GM12878 (cell line): ENCODE measurements around the gene AKNA. TPM values are rescaled to one million over a fixed set of nuclear protein-coding genes. Genes with fewer than 3 reads are reported as not detected.

Experiments
- ATF7 ChIP-seq: fragments of 450-650 bp; IDR thresholded peaks from 2 replicates; pipeline ENCODE4 v1.6.1; 2016; ENCODE audit warnings: low read depth, mild to moderate bottlenecking
- BCL11A ChIP-seq: IDR thresholded peaks from 2 replicates; pipeline ENCODE4 v1.6.1; 2011; ENCODE audit warnings: low read depth, low read length
- CHD4 ChIP-seq: fragments of 200-600 bp; sonication (generic); IDR thresholded peaks from 2 replicates; pipeline ENCODE4 v1.6.1; 2016; ENCODE audit warnings: mild to moderate bottlenecking
- CREM ChIP-seq: IDR thresholded peaks from 2 replicates; pipeline ENCODE4 v1.6.1; 2014; ENCODE audit warnings: antibody characterized with exemption, low read depth
- E4F1 ChIP-seq: fragments of 450-650 bp; IDR thresholded peaks from 2 replicates; pipeline ENCODE4 v1.6.1; 2018; ENCODE audit warnings: borderline replicate concordance, mild to moderate bottlenecking; ENCODE audit not compliant: partially characterized antibody
- EED ChIP-seq: sonication (generic); IDR thresholded peaks from 2 replicates; pipeline ENCODE4 v1.6.1; 2016; ENCODE audit warnings: antibody characterized with exemption, low read depth
- EP300 ChIP-seq, 2 experiments: fragments of 150-350 bp in 1 of 2; IDR thresholded peaks; 2 replicates each; pipeline ENCODE4 v1.6.1; 2011 to 2012; ENCODE audit warnings: low read depth in 2 of 2, low read length in 2 of 2, borderline replicate concordance in 1 of 2, improper control_type of control experiment in 1 of 2, inconsistent platforms in 1 of 2; ENCODE audit not compliant: control insufficient read depth in 1 of 2
- HSF1 ChIP-seq: fragments of 150-350 bp; IDR thresholded peaks from 2 replicates; pipeline ENCODE4 v1.6.1; 2014; ENCODE audit warnings: mild to moderate bottlenecking, low read depth, low read length
- KDM1A ChIP-seq: fragments of 200-600 bp; sonication (generic); IDR thresholded peaks from 2 replicates; pipeline ENCODE4 v1.6.1; 2016; ENCODE audit warnings: borderline replicate concordance
- MTA2 ChIP-seq: fragments of 450-650 bp; IDR thresholded peaks from 2 replicates; pipeline ENCODE4 v1.6.1; 2016; ENCODE audit warnings: low read depth, mild to moderate bottlenecking, moderate library complexity
- NBN ChIP-seq: fragments of 450-650 bp; IDR thresholded peaks from 2 replicates; pipeline ENCODE4 v1.6.1; 2016
- NR2C2 ChIP-seq: IDR thresholded peaks from 2 replicates; pipeline ENCODE4 v1.6.1; 2011; ENCODE audit warnings: borderline replicate concordance, low read depth; ENCODE audit not compliant: control insufficient read depth, insufficient read length
- PAX8 ChIP-seq: fragments of 450-650 bp; IDR thresholded peaks from 2 replicates; pipeline ENCODE4 v1.6.1; 2017; ENCODE audit warnings: mild to moderate bottlenecking, moderate library complexity
- POU2F2 ChIP-seq: IDR thresholded peaks from 3 replicates; pipeline ENCODE4 v1.6.1; 2011; ENCODE audit warnings: low read depth, mild to moderate bottlenecking, low read length, borderline replicate concordance
- RAD21 ChIP-seq: IDR thresholded peaks from 2 replicates; pipeline ENCODE4 v1.6.1; 2011; ENCODE audit warnings: mild to moderate bottlenecking, low read depth, low read length, moderate library complexity; ENCODE audit not compliant: insufficient read depth
- RB1 ChIP-seq: fragments of 450-650 bp; formaldehyde crosslinking; IDR thresholded peaks from 2 replicates; pipeline ENCODE4 v1.6.1; 2017; ENCODE audit warnings: mild to moderate bottlenecking, borderline replicate concordance
- RBBP5 ChIP-seq: fragments of 200-600 bp; sonication (generic); conservative IDR thresholded peaks from 2 replicates; pipeline ENCODE4 v1.6.1; 2016
- RELA ChIP-seq: fragments of 450-650 bp; IDR thresholded peaks from 2 replicates; pipeline ENCODE4 v1.8.0; 2014; ENCODE audit warnings: borderline replicate concordance; ENCODE audit not compliant: partially characterized antibody
- SIN3A ChIP-seq: IDR thresholded peaks from 2 replicates; pipeline ENCODE4 v1.6.1; 2012; ENCODE audit warnings: low read depth, low read length, improper control_type of control experiment
- SMC3 ChIP-seq: IDR thresholded peaks from 2 replicates; pipeline ENCODE4 v1.6.1; 2011; ENCODE audit warnings: low read length, improper control_type of control experiment, borderline replicate concordance
- SUZ12 ChIP-seq: fragments of 200-600 bp; sonication (generic); IDR thresholded peaks from one replicate; pipeline ENCODE4 v1.6.1; 2018; ENCODE audit warnings: antibody characterized with exemption, mild to moderate bottlenecking; ENCODE audit not compliant: unreplicated experiment
- TCF12 ChIP-seq: IDR thresholded peaks from 2 replicates; pipeline ENCODE4 v1.6.1; 2011; ENCODE audit warnings: low read depth, mild to moderate bottlenecking, low read length
- ZNF217 ChIP-seq: fragments of 450-650 bp; IDR thresholded peaks from 2 replicates; pipeline ENCODE4 v1.6.1; 2017; ENCODE audit warnings: antibody characterized with exemption, mild to moderate bottlenecking
- ZSCAN29 ChIP-seq: fragments of 450-650 bp; IDR thresholded peaks from 2 replicates; pipeline ENCODE4 v1.6.1; 2017; ENCODE audit warnings: mild to moderate bottlenecking, moderate library complexity
- ZZZ3 ChIP-seq: IDR thresholded peaks from 2 replicates; pipeline ENCODE4 v1.6.1; 2011; ENCODE audit warnings: low read depth; ENCODE audit not compliant: control insufficient read depth, insufficient read length
- polyA plus RNA-seq, 11 experiments: library from polyadenylated mRNA; depleted of rRNA in 4 of 11; unstranded in 6 of 11; stranded (reverse) in 5 of 11; fragments of >200 nt; fragmentation: Nextera tagmentation in 4 of 11; fragmentation: Illumina TruSeq in 1 of 11; extraction: Ambion mirVana in 4 of 11; extraction: Trizol in 1 of 11; gene quantifications; 1 replicate in 1 of 11; 2 replicates in 10 of 11; pipeline versions ENCODE4 v1.2.1 to v1.2.3, GENCODE V29; 2011 to 2016; ENCODE audit warnings: inconsistent platforms in 2 of 11, missing spikeins in 2 of 11, low read depth in 1 of 11
- total RNA-seq, 4 experiments: library from RNA; depleted of rRNA in 3 of 4; stranded (reverse); fragments of >200 nt in 3 of 4; fragmentation: Illumina TruSeq in 1 of 4; extraction: Trizol in 1 of 4; gene quantifications; 2 replicates each; pipeline versions ENCODE4 v1.2.1 to v1.2.3, GENCODE V29; 2013 to 2021
- TF ChIP-seq, protein P1 (sequence below), 3 experiments: IDR thresholded peaks in 2 of 3; conservative IDR thresholded peaks in 1 of 3; 2 replicates each; pipeline ENCODE4 v1.5.1; 2011; ENCODE audit warnings: low read depth in 3 of 3, low read length in 3 of 3, mild to moderate bottlenecking in 3 of 3, control low read depth in 2 of 3, moderate library complexity in 2 of 3, inconsistent platforms in 1 of 3, mixed read lengths in 1 of 3; ENCODE audit not compliant: control insufficient read depth in 2 of 3, insufficient read depth in 1 of 3; ENCODE audit errors: extremely low read depth in 1 of 3

The AKNA gene
- total and polyA plus RNA-seq, 10 of the 15 experiments (the other 5 are each of a cell fraction or from before 2014, with no cell fraction given), result 1.6 to 132 (median 35.3) TPM

DNA sequence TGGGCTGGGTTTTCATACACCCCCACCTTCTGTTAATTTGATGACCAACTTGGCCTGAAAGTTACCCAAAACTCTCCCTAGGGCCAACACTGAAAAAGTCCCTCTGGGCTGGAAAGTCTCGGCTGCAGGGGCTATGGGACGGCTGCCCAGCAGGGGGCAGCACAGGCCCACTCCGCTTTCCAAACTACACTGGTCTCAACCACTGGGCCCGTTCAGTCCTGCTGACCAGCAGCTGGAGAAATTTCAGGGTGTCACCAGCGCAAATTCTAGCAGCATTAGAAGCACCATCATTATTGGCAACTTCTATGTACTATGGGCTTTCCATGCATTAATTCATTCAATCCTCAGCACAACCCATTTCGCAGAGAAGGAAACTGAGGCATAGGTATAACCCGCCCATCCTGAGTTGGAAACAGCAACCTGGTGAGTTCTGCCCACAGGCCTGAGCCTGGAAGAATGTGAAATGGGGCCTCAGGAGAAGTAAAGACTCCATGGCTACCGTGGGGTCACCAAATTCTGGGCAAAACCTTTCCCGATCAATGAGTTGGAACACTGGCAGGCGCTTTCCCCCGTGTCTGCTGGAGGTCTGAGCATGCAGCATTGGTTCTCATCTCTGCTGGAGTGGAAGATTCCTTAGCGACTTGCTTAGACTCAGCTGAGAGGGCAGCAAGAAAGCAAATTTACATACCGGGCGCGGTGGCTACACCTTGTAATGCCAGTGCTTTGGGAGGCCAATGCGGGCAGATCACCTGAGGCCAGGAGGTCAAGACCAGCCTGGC is 48.5 kb downstream of the AKNA start (continued):
- TF ChIP-seq SMC3 (peak; percentile 82; the same call in 1 of the 2 replicates), EED (no peak), TCF12 (no peak), HSF1 (no peak), SIN3A (no peak), CHD4 (no peak), RAD21 (peak; percentile 75), EP300 (IDR thresholded peaks at IDR 0.05; ENCODE audit: borderline replicate concordance in 1 of 2, control insufficient read depth in 1 of 2, low read depth in 2 of 2, low read length in 2 of 2) (0 out of 4 replicates have a peak, but pooled peaks of 1 of the 2 experiments have one; percentile 35), ZZZ3 (no peak), SUZ12 (no peak), RB1 (peak; percentile 55; the same call in 1 of the 2 replicates), E4F1 (no peak), POU2F2 (no peak), KDM1A (no peak), ZSCAN29 (no peak), CREM (no peak), MTA2 (0 out of 2 replicates have a peak, but pooled peaks have one; percentile 25), PAX8 (no peak), NR2C2 (no peak), NBN (peak; percentile 42; the same call in 1 of the 2 replicates), RELA (peak; percentile 42), ATF7 (no peak), ZNF217 (0 out of 2 replicates have a peak, but pooled peaks have one; percentile 42), BCL11A (no peak), RBBP5 (no peak)
- TF ChIP-seq, protein P1, sequence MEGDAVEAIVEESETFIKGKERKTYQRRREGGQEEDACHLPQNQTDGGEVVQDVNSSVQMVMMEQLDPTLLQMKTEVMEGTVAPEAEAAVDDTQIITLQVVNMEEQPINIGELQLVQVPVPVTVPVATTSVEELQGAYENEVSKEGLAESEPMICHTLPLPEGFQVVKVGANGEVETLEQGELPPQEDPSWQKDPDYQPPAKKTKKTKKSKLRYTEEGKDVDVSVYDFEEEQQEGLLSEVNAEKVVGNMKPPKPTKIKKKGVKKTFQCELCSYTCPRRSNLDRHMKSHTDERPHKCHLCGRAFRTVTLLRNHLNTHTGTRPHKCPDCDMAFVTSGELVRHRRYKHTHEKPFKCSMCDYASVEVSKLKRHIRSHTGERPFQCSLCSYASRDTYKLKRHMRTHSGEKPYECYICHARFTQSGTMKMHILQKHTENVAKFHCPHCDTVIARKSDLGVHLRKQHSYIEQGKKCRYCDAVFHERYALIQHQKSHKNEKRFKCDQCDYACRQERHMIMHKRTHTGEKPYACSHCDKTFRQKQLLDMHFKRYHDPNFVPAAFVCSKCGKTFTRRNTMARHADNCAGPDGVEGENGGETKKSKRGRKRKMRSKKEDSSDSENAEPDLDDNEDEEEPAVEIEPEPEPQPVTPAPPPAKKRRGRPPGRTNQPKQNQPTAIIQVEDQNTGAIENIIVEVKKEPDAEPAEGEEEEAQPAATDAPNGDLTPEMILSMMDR (IDR thresholded peaks at IDR 0.05 in 2 of 3, conservative IDR thresholded peaks at IDR 0.05 in 1 of 3; ENCODE audit: control insufficient read depth in 2 of 3, extremely low read depth in 1 of 3, insufficient read depth in 1 of 3, low read depth in 3 of 3, low read length in 3 of 3), result peak; percentile 89 to 96 (median 90); a peak in 5 of 6 replicates
